Measurements from ENCODE around the gene LDAH.
A peak's percentile ranks its signal among the peaks of the same experiment; 100 is the strongest.

Gene LDAH

DNA sequence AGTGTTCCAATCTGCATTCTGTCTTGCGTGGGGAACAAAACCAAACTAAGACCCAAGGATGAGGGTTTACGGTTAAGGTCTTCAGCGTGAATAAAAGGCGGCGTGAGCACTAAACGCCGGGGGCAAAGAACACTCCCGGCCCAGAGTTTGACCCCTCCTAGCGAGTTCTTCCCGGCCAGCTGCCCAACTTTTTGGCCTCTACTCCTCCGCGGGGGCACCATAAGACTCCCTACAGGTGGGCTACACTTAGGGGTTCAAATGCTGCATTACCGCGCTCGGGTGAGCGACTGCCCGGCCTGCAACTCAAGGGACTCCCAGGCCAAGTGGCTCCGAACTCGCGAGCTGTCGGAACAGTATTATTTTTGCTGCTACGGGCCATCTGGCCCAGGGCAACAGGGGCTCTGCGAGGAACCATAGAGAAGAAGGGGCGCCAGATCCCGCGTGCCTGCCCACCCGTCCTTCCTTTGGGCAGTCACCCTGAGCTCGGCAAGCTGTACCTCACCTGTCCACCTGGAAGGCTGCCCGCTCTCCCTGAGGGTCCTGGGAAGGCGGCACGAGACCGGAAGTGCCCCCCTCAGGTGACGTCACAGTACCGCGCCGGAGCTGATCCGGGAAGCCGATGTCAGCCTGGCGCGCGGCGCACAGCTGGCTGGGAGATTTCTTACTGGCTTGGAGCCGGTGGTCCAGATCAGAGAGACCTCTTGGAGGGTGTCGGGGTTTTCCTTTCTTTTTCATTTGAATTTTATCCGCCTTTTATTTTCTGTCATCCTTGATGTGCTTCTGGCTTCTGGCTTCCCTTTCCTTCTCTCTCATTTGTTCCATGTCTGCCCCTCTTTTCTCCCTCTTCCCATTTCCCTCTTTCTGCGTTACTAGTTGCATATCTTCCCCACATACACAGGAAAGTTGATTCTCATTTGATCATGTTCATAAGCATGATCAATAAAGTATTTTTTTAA, at the start of gene LDAH (continued):
- no peak for TF ChIP-seq OVOL3 (tag by site-specific recombination; IDR thresholded peaks at IDR 0.05)
- no peak for TF ChIP-seq ZNF596 (tag by site-specific recombination; IDR thresholded peaks at IDR 0.05)
- TF ChIP-seq, protein P1, sequence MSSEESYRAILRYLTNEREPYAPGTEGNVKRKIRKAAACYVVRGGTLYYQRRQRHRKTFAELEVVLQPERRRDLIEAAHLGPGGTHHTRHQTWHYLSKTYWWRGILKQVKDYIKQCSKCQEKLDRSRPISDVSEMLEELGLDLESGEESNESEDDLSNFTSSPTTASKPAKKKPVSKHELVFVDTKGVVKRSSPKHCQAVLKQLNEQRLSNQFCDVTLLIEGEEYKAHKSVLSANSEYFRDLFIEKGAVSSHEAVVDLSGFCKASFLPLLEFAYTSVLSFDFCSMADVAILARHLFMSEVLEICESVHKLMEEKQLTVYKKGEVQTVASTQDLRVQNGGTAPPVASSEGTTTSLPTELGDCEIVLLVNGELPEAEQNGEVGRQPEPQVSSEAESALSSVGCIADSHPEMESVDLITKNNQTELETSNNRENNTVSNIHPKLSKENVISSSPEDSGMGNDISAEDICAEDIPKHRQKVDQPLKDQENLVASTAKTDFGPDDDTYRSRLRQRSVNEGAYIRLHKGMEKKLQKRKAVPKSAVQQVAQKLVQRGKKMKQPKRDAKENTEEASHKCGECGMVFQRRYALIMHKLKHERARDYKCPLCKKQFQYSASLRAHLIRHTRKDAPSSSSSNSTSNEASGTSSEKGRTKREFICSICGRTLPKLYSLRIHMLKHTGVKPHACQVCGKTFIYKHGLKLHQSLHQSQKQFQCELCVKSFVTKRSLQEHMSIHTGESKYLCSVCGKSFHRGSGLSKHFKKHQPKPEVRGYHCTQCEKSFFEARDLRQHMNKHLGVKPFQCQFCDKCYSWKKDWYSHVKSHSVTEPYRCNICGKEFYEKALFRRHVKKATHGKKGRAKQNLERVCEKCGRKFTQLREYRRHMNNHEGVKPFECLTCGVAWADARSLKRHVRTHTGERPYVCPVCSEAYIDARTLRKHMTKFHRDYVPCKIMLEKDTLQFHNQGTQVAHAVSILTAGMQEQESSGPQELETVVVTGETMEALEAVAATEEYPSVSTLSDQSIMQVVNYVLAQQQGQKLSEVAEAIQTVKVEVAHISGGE (tag by site-specific recombination; conservative IDR thresholded peaks at IDR 0.05; ENCODE audit: low read depth): peak; percentile 69
- TF ChIP-seq ZNF513 (tag by site-specific recombination; IDR thresholded peaks at IDR 0.05): no peak
- no peak for TF ChIP-seq ZBTB1 (tag by site-specific recombination; IDR thresholded peaks at IDR 0.05)
- TF ChIP-seq, protein P2, sequence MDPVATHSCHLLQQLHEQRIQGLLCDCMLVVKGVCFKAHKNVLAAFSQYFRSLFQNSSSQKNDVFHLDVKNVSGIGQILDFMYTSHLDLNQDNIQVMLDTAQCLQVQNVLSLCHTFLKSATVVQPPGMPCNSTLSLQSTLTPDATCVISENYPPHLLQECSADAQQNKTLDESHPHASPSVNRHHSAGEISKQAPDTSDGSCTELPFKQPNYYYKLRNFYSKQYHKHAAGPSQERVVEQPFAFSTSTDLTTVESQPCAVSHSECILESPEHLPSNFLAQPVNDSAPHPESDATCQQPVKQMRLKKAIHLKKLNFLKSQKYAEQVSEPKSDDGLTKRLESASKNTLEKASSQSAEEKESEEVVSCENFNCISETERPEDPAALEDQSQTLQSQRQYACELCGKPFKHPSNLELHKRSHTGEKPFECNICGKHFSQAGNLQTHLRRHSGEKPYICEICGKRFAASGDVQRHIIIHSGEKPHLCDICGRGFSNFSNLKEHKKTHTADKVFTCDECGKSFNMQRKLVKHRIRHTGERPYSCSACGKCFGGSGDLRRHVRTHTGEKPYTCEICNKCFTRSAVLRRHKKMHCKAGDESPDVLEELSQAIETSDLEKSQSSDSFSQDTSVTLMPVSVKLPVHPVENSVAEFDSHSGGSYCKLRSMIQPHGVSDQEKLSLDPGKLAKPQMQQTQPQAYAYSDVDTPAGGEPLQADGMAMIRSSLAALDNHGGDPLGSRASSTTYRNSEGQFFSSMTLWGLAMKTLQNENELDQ (tag by site-specific recombination; IDR thresholded peaks at IDR 0.05; ENCODE audit: low read depth): no peak
- TF ChIP-seq, protein P3, sequence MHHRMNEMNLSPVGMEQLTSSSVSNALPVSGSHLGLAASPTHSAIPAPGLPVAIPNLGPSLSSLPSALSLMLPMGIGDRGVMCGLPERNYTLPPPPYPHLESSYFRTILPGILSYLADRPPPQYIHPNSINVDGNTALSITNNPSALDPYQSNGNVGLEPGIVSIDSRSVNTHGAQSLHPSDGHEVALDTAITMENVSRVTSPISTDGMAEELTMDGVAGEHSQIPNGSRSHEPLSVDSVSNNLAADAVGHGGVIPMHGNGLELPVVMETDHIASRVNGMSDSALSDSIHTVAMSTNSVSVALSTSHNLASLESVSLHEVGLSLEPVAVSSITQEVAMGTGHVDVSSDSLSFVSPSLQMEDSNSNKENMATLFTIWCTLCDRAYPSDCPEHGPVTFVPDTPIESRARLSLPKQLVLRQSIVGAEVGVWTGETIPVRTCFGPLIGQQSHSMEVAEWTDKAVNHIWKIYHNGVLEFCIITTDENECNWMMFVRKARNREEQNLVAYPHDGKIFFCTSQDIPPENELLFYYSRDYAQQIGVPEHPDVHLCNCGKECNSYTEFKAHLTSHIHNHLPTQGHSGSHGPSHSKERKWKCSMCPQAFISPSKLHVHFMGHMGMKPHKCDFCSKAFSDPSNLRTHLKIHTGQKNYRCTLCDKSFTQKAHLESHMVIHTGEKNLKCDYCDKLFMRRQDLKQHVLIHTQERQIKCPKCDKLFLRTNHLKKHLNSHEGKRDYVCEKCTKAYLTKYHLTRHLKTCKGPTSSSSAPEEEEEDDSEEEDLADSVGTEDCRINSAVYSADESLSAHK (tag by site-specific recombination; IDR thresholded peaks at IDR 0.05): no peak
- TF ChIP-seq PRDM1 (tag by site-specific recombination; IDR thresholded peaks at IDR 0.05): no peak
- TF ChIP-seq REPIN1 (tag by site-specific recombination; IDR thresholded peaks at IDR 0.05; ENCODE audit: low read depth): no peak
- no peak for TF ChIP-seq ZNF311 (tag by site-specific recombination; IDR thresholded peaks at IDR 0.05; ENCODE audit: borderline replicate concordance)
- TF ChIP-seq ZNF341 (tag by site-specific recombination; IDR thresholded peaks at IDR 0.05; ENCODE audit: low read depth): 0 out of 2 replicates have a peak, but pooled peaks have one; percentile 54
- TF ChIP-seq ZNF138 (tag by site-specific recombination; IDR thresholded peaks at IDR 0.05; ENCODE audit: borderline replicate concordance): no peak
- no peak for TF ChIP-seq ZNF211 (tag by site-specific recombination; IDR thresholded peaks at IDR 0.05; ENCODE audit: low read depth)
- peak; percentile 81 for TF ChIP-seq ZNF580 (tag by site-specific recombination; IDR thresholded peaks at IDR 0.05)
- peak; percentile 35; the same call in 1 of the 2 replicates for TF ChIP-seq INSM2 (tag by site-specific recombination; IDR thresholded peaks at IDR 0.05)
- peak; percentile 58; the same call in 1 of the 2 replicates for TF ChIP-seq ZNF366 (tag by site-specific recombination; conservative IDR thresholded peaks at IDR 0.05)
- TF ChIP-seq ZNF701 (tag by site-specific recombination; IDR thresholded peaks at IDR 0.05): no peak
- no peak for TF ChIP-seq ZNF10 (tag by site-specific recombination; IDR thresholded peaks at IDR 0.05)
- TF ChIP-seq ZNF626 (tag by site-specific recombination; IDR thresholded peaks at IDR 0.05): no peak
- TF ChIP-seq, protein P4, sequence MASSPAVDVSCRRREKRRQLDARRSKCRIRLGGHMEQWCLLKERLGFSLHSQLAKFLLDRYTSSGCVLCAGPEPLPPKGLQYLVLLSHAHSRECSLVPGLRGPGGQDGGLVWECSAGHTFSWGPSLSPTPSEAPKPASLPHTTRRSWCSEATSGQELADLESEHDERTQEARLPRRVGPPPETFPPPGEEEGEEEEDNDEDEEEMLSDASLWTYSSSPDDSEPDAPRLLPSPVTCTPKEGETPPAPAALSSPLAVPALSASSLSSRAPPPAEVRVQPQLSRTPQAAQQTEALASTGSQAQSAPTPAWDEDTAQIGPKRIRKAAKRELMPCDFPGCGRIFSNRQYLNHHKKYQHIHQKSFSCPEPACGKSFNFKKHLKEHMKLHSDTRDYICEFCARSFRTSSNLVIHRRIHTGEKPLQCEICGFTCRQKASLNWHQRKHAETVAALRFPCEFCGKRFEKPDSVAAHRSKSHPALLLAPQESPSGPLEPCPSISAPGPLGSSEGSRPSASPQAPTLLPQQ (tag by site-specific recombination; IDR thresholded peaks at IDR 0.05): 0 out of 2 replicates have a peak, but pooled peaks have one; percentile 14
- no peak for TF ChIP-seq ZNF558 (tag by site-specific recombination; IDR thresholded peaks at IDR 0.05)
- TF ChIP-seq, protein P5, sequence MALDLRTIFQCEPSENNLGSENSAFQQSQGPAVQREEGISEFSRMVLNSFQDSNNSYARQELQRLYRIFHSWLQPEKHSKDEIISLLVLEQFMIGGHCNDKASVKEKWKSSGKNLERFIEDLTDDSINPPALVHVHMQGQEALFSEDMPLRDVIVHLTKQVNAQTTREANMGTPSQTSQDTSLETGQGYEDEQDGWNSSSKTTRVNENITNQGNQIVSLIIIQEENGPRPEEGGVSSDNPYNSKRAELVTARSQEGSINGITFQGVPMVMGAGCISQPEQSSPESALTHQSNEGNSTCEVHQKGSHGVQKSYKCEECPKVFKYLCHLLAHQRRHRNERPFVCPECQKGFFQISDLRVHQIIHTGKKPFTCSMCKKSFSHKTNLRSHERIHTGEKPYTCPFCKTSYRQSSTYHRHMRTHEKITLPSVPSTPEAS (tag by site-specific recombination; IDR thresholded peaks at IDR 0.05): 0 out of 2 replicates have a peak, but pooled peaks have one; percentile 26
- TF ChIP-seq ZNF621 (tag by site-specific recombination; IDR thresholded peaks at IDR 0.05): no peak
